AG09309 (cell line): ENCODE data around the gene BNIP1.

ENCODE experiments used
- DNase-seq: peaks from one replicate; pipeline ENCODE4 v3.0.0-alpha.2; 2010; ENCODE audit warnings: low read depth
- H3K4me3 ChIP-seq: 2 replicates; pipeline ENCODE4 v1.5.1; 2011; ENCODE audit warnings: mild to moderate bottlenecking, low read depth, low read length, moderate library complexity; ENCODE audit not compliant: control insufficient read depth
- CTCF ChIP-seq: IDR thresholded peaks from 2 replicates; pipeline ENCODE4 v1.5.1; 2011; ENCODE audit warnings: mild to moderate bottlenecking, low read depth, low read length, inconsistent platforms; ENCODE audit not compliant: insufficient read depth, control insufficient read depth; ENCODE audit errors: missing control alignments

BNIP1 gene

GRCh38 chr5:173196133-173196952 is 52.0 kb downstream of the BNIP1 start:
- no peak overlapping the region for H3K4me3 ChIP-seq
- DNase-seq, result no peak
- TF ChIP-seq CTCF, result no peak

GRCh38 chr5:173197375-173197891 is 53.1 kb downstream of the BNIP1 start:
- H3K4me3 ChIP-seq, result no peak overlapping the region
- no peak for TF ChIP-seq CTCF
- no peak for DNase-seq

GRCh38 chr5:173198049-173198448 is 53.7 kb downstream of the BNIP1 start:
- no peak overlapping the region for H3K4me3 ChIP-seq
- no peak for DNase-seq
- no peak for TF ChIP-seq CTCF

GRCh38 chr5:173200356-173200755 is 56.0 kb downstream of the BNIP1 start:
- DNase-seq, result no peak
- TF ChIP-seq CTCF, result no peak
- no peak overlapping the region for H3K4me3 ChIP-seq

GRCh38 chr5:173201636-173202265 is 57.4 kb downstream of the BNIP1 start:
- no peak for TF ChIP-seq CTCF
- DNase-seq, result peak; percentile 40
- H3K4me3 ChIP-seq, result no peak overlapping the region

GRCh38 chr5:173202266-173202875 is 58.0 kb downstream of the BNIP1 start:
- no peak for DNase-seq
- no peak overlapping the region for H3K4me3 ChIP-seq
- no peak for TF ChIP-seq CTCF
